Skin of body (tissue), 2 donors: ENCODE data around the gene ZNF670. TPM values are rescaled to one million over a fixed set of nuclear protein-coding genes. Genes with fewer than 3 reads are reported as not detected.
"Not testable (repeated sequence)": the region's sequence is repeated elsewhere in the genome, so short reads cannot be mapped to it uniquely, and the experiment has no call there.

Experiments
- DNase-seq: peaks from one replicate; lab custom pipeline; 2025; lab: John Stamatoyannopoulos, UW
- total RNA-seq: library from RNA; depleted of rRNA; stranded (reverse); fragments of >200 nt; gene quantifications from one replicate; pipeline ENCODE4 v1.2.3, GENCODE V29; 2014

Gene ZNF670
- 4.4 TPM for total RNA-seq

DNA sequence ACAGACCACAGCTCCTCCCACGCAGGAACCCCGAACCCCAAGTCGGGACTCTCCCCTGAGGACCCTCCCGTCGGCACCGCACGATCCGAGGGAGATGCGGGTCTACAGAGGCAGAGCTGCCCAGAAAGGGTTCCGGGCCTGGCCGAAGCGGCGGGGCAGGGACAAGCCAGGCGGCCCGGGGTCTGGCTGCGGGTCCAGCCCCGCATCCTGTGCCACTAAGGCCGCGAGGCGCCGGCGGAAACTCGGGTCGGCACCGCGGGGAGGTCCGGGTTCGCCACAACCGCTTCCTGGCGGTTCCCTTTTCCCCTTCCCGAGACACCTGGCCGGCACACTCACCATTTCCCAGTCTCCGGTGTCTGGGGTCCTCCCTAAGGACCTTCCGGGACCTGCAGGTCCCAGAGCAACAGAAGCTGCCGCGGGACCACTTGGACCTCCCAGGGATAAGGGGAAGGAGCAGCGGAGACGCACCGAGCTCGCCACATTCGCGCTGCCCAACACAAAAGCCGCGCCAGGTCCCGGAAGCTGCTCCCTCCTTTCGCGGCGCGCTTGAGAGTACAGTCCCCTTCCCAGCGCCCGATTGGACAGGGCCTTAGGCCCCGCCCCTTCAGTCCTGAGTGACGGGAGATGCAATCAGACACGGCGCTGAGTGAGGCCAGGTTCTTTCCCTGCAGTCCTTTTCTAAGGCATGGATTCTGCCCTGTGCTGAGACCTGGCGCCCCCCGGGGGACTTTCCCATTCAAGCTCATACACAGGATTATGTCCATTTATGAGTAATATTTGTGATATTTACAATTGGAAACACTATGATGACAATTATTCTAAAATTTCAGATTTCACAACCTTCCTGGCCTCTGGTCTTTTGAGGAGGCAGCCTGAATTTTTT, at the start of gene ZNF670:
Gene ZNF670, minus strand, starts transcription at position 554 of the 883 bp plus-strand sequence. Its CDS starts 215 bp downstream, at position 339.
- DNase-seq: peak; percentile 92

DNA sequence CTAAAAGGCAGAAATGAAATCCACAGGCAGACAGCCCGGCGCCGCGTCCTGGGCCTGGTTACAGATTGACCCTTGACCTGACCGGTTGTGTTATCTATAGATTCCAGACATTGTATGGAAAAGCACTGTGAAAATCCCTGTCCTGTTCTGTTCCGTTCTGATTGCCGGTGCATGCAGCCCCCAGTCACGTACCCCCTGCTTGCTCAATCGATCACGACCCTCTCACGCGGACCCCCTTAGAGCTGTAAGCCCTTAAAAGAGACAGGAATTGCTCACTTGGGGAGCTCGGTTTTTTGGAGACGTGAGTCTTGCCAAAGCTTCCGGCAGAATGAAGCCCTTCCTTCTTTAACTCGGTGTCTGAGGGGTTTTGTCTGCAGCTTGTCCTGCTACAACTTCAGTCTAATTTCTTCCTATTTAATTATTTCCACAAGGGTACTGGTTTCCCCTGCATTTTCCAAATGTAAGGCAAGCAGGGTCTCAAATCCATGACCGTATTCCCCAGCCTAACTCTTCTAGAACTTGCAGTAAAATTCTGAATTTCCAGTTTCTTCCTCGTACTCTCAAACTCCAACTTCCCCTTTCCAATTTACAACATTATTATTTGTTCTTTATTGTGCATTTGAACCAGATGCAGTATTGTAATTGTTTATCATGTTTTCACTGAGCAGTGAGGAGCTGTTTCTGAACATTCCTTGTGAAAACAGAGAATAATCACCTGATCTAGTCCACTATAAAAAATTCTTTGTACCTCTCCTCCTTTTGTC, 49.1 kb upstream of the ZNF670 start:
- not testable (repeated sequence) for DNase-seq

DNA sequence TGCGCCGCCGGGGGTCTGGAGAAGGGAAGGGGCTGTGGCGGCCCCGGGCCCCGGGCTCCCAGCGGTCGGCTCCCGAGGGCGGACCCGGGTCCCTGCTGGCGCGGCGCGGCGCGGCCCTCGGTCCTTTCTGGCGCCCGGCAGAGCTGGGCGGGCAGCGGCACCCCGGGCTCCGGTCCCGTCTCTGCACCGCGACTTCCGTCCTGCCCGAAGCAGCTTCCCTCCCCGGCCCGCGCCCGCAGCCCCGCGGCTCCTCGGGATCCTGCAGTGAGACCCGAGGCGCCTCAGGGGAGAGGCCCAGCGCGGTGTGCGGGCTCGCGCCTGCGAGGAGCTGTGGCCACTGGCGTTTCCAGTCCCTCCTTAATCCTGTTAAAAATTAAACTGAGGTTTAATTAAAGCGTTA, 48.0 kb upstream of the ZNF670 start:
- not testable (repeated sequence) for DNase-seq

DNA sequence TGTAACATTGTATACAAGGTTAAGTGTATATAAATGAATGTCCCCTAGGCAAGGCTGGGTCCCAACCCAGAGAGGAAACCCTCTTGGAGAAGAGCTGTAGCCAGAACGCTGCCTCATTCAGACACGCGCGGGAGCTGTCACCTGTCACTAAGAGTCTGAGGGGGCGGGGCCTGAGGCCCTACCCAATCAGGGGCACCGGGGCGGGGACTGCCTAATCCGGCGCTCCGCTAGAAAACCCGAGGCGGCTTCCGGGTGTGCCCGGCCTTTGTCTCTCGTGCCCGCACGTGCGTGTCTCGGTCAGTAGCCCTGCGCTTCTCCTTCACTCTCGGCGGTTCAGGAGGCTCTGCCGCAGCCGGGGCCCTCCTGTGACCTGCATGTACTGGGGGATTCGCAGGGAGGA, 47.6 kb upstream of the ZNF670 start:
- DNase-seq: not testable (repeated sequence)

DNA sequence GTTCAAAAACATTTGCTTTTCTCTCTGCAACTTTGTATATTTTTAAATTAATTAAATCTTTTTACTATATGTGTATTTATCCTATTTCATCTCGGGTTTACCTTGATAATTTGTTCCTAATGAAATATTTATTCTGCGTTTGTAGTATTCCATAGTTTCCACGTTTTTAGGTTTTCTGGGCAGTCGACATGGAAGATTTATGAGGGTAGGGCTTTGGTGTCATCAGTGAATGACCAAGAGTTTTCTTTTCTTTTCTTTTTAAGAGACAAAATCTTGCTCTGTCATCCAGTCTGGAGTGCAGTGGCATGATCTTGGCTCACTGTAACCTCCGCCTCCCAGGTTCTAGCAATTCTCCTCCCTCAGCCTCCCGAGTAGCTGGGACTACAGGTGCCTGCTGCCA, 42.8 kb upstream of the ZNF670 start:
- DNase-seq: no peak

DNA sequence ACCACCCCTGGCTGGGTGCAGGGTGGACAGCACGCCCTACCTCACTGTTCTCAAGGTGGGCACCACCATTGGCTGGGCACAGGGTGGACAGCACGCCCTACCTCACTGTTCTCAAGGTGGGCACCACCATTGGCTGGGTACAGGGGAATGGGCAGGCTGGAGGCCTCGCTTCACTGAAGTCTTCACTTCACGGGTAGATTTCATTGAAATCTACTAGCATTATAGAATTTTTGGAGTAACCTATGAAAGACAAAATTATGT, 41.7 kb upstream of the ZNF670 start:
- DNase-seq: not testable (repeated sequence)

DNA sequence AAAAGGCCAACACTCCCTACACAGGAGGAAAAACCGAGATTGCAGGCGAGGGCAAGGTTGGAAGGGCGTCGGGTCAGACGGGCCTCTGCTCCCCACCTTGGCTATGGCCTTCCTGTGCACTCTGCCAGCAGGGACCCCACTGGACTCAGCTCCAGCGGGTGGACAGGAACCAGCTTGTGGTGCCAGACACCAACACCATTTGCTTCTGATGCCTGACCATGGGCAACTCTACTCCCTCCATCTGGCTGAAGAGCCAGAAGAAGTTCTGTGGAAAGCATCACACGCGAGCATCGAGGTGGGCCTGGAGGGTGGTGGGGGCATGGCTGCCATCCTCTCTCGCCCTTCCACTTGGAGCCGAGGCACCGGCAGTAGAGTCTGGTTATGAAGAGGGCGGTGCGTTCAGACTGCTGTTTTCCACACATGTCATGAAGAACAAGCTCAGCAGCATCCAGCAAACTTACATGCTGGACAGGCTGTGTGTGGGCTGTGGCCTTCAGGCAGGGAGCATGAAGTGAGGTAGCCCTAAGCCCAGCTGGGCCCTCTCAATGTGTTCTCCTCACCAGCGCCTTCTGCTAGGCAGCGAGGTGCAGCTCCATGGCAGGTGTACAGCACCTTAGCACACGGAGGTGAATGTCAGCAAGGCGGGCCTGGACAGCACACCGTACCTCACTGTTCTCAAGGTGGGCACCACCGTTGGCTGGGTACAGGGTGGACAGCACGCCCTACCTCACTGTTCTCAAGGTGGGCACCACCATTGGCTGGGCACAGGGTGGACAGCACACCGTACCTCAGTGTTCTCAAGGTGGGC, 41.2 kb upstream of the ZNF670 start:
- DNase-seq: no peak

DNA sequence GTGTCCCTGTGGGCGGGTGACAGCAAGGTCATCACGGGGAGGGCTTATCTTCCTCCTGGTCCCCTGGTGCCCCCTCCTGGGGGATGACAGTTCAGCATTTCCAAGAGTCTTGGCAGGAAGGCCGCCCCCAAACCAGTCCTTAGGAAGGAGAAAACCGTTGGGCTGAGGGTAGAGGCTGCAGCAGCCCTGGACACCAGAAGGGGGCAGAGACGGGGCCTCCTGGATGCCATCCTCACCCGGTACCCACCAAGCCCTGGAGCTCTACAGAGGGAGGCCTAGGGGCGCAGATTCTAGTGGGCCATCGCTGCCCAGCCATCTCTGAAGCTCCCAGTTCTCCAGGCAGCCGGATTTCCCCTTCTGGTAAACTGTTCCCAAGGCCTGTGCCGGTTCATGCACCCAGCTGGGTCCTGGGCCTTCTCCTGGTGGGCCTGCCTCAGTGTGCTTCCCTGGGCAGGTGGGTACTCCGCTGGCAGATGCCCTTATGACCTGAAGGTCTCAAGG, 40.4 kb upstream of the ZNF670 start:
- no peak for DNase-seq

DNA sequence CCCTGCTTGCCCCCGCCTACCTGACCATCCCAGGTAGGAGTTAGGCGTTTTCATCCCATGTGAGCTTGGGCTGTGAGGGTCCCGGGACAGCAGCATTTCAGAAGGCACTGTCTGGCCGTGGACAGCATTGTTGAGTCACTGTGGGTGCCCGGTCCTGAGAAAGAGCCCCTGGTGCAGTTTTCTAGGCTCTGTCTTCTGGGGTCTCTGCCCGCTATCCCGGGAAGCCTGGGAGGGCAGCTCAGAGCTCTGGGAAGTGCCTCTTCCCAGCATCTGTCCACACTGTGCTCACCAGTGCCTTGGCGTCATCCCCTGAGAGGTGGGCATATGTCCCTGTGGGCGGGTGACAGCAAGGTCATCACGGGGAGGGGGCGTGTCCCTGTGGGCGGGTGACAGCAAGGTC, 36.9 kb upstream of the ZNF670 start:
- DNase-seq: no peak

DNA sequence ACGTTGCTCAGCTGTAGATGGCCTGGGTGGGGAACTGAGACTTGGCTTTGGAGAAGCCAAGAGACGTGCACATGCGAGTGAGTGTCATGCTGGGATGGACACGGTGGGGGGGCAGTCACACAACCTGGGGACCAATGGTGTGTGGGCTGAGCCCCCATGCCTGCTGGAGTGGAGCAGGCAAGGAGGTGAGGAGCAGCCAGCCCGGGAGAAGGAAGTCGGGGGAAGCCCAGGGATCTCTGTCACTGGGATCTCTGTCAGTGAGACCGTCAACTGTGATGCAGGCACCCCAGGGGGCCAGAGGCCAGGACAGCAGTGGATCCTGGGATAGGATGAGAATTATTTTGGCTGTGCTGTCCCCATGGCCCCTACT, 36.5 kb upstream of the ZNF670 start:
- DNase-seq: no peak

DNA sequence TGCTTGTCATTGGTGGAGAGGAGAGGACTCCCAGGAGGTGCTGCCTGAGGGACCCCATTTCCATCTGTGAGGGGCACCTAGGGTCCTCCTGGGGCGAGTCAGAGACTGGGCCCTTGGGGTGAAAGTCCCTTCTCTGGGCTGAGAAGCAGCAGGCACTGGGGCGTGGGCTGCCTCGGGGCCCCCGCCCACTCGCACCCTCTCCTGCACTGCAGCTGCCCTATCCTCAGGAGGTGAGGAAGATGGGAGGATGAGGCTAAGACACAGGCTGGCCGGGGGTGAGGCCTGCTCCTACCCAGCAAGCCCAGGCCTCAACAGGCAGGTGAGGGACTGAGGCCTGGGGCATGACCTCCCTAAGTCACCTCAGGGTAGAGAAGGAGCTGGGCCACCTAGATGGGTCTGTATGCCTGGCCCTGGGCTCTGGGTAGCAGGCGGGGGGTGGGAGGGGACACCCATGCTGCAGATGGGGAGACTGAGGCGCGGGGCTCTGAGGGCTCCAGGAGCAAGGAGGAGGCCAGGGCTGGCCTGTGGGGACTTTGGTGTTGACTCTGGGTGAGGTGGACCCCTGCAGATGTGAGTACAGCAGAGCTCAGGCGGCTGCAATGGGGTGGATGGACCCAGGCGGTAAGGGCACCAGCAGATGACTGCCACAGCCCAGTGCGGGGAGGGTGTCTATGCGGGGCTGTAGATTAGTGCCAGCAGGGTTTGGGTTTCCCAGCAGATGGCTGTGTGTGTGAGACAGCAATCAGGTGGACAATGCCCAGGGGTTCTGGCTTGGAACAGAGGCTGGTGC, 35.9 kb upstream of the ZNF670 start:
- no peak for DNase-seq

DNA sequence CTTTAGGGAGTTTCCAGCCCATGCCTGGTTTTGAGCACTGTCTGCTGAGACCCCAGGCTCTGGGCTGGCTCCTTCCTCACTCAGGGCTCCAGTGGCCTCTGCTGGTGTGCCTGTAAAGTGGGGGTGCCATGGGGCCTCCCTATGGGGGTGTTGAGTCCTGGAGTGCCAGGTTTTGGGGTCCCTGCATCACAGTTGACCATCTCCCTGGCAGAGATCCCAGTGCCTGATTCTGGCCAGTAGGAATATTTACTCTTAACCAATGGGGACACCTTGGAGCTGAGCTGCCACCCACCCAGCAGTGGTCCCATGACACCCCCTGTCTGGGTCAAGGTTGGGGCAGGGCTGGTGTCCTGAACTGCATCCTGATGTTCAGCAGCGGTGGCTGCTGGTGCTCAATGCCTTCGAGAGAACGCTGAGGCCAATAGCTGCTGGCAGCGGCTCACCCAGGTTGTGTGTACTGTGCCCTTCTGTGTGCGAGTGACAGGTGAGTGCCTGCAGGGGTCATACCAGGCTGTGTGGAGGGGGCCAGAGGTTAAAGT, 35.2 kb upstream of the ZNF670 start:
- DNase-seq: no peak

DNA sequence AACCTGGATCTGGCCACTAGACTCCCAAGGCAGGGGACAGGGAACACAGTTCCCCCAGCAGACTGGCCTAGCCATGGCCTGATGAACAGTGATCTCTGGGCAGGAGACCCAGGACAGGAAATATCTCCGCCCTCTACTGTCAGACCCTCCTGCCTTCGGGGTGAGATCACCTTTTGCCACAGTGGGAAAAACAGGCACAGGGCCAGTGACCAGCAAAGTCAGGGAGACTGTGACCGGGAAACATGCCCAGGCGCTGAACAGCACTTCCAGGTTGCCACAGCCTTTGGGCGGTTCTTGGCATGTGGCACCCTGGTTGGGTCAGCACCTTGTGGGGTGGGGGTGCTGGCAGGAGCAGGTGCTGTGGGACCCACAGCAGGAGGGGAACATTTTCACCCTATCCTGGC, 34.5 kb upstream of the ZNF670 start:
- no peak for DNase-seq

DNA sequence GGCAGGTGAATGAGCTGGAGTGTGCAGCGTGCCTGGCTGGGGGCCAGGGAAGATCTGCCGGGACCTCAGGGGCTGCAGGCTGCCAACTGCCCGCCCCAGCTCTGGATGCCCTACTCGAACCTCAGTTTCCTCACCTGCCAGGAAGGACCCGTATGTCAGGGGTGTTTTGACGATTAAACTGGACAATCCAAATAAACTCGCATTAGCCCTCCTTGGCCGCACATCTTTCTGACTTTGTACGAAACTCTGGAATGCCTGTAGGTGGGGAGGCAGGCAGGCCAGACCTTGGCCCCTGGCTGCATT, 33.8 kb upstream of the ZNF670 start:
- DNase-seq: no peak

DNA sequence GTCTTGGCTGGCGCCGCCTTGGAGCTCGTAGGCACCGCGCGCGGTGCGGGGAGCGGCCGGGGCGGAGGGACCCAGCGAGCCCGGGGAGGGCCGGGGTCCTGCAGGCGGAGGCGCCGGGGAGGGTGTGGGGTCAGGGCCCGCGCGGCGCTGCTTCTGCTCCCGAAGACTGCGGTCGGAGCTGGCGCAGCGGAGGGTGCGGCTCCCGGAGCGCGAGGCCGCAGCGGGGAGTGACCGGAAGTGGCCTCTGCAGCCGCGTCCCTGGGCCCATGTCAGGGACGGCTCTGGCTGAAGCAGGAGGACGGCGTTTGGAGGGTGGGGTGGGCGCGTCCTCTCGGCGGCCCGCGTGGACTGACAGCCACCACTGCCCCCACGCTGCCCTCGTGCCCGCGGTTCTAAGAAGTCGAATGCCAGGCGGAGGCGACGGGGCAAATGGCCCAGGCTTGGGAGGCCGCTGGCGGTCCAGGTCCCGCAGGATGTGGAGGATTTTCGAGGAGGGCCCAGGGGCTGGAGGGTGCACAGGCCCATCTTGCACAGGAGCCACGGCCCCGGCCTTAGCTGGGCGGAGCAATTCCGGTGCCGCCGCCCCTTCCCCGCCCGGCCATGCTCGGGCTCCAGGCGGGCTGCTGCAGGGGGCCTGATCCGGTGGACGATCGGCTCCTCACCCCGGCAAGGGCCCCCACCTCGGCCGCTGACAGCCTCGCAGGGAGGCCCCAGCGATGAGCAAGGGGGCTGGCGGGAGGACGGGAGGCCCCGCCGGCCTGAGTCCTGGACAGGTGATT, 33.3 kb upstream of the ZNF670 start:
- DNase-seq: peak; percentile 15

DNA sequence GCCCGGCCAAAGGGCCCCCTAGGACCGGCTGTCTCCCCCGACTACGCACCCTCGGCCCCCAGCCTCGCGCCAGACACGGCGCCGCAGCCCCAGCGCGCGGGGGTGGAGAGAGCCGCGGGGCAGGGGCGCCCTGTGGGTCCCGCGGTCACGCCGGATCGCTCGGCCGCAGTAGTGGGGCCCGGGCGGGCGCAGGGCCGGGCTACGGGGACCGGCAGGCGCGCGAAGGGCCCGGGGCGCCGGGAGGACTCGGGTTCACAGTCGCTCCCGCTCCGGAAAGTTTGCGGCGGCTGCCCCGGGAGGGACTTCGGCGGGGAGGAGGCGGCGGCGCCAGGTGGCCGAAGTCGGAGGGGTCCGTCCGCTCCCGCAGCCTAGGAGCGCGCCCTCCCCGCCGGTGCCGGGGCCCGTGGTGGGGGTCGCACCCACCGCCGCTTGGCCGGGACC, 32.7 kb upstream of the ZNF670 start:
- DNase-seq: no peak

DNA sequence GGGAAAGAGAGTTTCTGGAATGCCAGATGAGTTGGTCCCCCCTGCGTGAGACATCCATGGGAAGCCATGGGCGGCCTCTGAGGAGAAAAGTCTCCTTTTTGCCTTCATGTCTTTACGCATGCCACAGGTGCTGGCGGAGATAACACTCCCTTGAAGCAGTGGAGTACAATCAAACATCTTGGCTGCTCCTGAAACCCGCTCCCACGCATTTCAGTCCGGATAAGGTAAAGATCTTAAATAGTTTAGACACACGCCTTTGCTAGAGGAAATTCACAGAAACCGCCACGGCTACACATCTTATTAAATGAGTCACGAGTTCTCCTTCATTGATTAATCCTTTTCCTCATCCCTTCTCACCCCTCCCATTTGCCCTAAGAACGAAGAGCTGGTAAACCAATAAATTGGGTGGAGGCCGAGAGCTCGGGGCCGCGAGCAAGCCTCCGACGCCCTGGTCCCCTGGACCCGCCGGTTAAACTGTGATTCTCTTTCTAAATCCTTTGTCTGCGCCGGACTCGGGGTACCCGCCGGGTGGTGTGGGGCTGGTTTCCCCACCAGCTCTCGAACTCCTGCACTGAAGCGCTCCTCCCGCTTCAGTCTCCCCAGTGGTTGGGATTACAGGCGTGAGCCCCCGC, 32.1 kb upstream of the ZNF670 start:
- DNase-seq: no peak

DNA sequence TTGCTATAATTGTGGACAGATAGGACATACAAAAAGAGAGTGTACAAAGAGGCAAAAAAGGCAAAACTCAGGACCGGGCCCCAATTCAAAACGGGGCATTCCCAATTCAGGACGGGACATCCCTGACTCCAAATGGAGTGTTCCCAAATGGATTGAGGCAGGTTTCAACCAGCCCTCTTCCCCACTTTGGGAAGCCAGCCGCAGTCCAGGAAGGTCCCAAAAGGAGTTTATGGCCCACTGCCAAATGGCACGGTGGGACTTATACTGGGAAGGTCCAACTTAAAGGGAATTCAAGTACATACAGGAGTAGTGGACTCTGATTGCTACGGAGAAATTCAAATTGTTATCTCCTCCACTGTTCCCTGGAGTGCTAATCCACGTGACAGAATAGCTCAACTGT, 29.1 kb upstream of the ZNF670 start:
- no peak for DNase-seq

DNA sequence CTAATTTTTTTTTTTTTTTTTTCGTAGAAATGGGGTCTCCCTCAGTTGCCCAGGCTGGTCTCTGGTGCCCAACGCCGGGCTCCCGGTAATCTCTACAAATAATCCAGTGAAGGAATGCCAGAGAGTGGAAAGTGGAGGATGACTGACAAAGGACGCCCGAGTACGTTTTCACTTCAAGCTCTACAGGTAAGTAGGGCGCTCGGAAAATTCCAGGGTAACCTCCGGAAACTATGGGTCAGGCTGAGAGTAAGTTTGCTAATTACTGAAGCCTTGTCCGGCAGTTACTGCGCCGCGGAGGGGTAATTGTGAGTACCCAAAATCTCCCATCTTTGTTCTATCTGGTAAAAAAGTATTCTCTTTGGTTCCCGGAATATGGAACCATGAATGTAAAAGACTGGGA, 27.4 kb upstream of the ZNF670 start:
- no peak for DNase-seq

DNA sequence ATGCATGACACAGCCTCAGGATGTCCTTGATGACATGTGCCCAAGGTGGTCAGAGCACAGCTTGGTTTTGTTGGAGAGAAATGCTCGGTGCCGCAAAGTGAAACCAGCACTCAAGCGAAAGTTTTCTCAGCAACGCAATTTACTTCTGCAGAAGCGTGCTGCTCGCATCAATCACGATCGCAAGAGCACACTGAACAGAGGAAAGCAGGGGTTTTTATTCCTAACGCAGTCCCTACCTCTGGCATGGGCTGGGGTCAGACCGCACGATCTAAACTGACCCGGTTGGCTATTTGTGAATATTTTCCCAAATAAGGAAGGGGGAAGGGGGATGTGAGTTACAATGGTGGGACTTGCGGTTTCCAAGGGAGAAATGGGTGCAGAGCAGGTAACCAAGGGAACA, 26.4 kb upstream of the ZNF670 start:
- no peak for DNase-seq
